TTC549 (cell line): ENCODE measurements around the gene ELL.
"Not testable (repeated sequence)": the region's sequence is repeated elsewhere in the genome, so short reads cannot be mapped to it uniquely, and the experiment has no call there.

Experiments used
- FAIRE-seq: peaks from 2 replicates; lab custom pipeline; 2012; peaks lifted over from hg19 to GRCh38; lab: Jason Lieb, UNC

ELL gene

GRCh38 chr19:18521692-18522123 lies at the start of gene ELL:
Gene ELL, minus strand, starts transcription at chr19:18522070. Its CDS starts 15 bp downstream, at chr19:18522055.
- FAIRE-seq: no peak

- no peak for FAIRE-seq
Measured at GRCh38 chr19:18568367-18568766, 46.5 kb upstream of the ELL start.

- no peak for FAIRE-seq
Measured at GRCh38 chr19:18566953-18567352, 45.1 kb upstream of the ELL start.

GRCh38 chr19:18562086-18562485 lies 40.2 kb upstream of the ELL start:
- no peak for FAIRE-seq

- FAIRE-seq: no peak
Measured at GRCh38 chr19:18559685-18560084, 37.8 kb upstream of the ELL start.

GRCh38 chr19:18558604-18559003 lies 36.7 kb upstream of the ELL start:
- no peak for FAIRE-seq

- no peak for FAIRE-seq
Measured at GRCh38 chr19:18558202-18558555, 36.3 kb upstream of the ELL start.

- FAIRE-seq: peak; percentile 76
Measured at GRCh38 chr19:18557411-18558201, 35.7 kb upstream of the ELL start, which contains the start of gene KXD1. Gene KXD1, plus strand, starts transcription at chr19:18557870. Its CDS starts 4,187 bp downstream, at chr19:18562057.

- FAIRE-seq: no peak
Measured at GRCh38 chr19:18551631-18552030, 29.8 kb upstream of the ELL start.

- no peak for FAIRE-seq
Measured at GRCh38 chr19:18543814-18544475, 22.1 kb upstream of the ELL start.

- no peak for FAIRE-seq
Measured at GRCh38 chr19:18542941-18543813, 21.3 kb upstream of the ELL start, which contains the start of gene FKBP8. Gene FKBP8, minus strand, starts transcription at chr19:18543573. Its CDS starts 1,603 bp downstream, at chr19:18541970.

- no peak for FAIRE-seq
Measured at GRCh38 chr19:18541992-18542940, 20.4 kb upstream of the ELL start.

GRCh38 chr19:18541258-18541991 lies 19.6 kb upstream of the ELL start:
- no peak for FAIRE-seq

GRCh38 chr19:18540200-18540599 lies 18.3 kb upstream of the ELL start:
- FAIRE-seq: not testable (repeated sequence)

GRCh38 chr19:18539372-18539771 lies 17.5 kb upstream of the ELL start:
- FAIRE-seq: no peak

GRCh38 chr19:18538115-18538514 lies 16.2 kb upstream of the ELL start:
- no peak for FAIRE-seq

GRCh38 chr19:18537431-18537830 lies 15.6 kb upstream of the ELL start:
- no peak for FAIRE-seq

GRCh38 chr19:18536475-18536874 lies 14.6 kb upstream of the ELL start:
- FAIRE-seq: no peak

GRCh38 chr19:18533058-18533457 lies 11.2 kb upstream of the ELL start:
- FAIRE-seq: no peak

GRCh38 chr19:18532168-18532890 lies 10.5 kb upstream of the ELL start:
- FAIRE-seq: no peak
